ENCODE measurements around the gene DGKI.

DGKI gene

DNA sequence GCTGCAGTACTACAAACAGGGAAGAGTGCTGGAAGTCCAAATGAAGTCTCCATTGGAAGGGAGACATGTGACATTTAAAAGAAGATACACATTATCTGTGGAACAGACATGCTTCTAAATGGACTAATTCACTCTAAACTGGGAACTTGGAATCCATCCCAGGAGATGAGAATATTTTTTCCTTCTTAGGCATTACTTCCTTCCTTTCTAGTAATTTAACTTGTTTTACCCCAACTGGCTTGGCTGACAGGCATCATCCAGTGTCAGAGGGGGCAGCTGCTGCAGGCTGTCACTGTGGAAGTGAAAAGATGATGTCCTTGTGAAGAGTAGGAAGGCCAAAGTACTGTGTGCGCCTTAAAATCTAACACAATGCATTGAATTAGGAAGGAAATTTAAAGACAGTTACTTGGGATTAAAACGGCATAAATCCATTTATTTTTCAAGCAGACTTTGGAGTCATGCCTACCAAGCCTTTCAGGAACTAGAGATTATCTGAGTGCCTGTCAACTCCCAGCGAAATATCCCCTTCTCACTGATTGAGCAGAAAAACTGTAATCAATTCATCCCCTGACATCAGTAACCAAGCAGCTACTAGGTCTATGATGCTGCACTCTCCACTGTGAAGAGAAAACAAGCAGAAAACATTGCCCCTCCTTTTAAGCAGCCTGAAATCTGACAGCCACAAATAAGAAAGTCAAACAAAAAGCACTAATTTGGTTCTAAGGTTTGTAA is 161.2 kb downstream of the DGKI start:
- no peak for DNase-seq (ENCODE audit: low spot score)

DNA sequence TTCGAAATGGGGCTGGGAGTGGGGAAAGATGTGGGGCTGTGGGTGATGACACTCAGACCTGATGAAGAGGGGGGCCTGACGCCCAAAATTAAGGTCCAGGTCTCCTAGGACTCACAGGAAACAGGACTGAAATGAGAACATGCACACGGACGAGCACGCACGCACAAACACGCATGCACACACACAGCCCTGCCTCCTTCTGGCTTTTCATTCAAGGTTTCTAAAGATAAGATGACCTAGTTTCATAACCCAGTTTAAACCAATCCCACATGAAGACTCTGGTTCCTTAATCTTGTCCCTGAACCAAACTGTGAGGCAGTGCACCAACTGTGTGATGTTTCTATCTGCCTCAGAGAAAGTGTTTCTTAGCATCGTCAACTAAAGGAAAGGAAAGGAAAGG is 162.0 kb downstream of the DGKI start:
- DNase-seq (ENCODE audit: low spot score), result no peak

- no peak for DNase-seq (ENCODE audit: low spot score)
Measured at GRCh38 chr7:137684316-137684715, 162.5 kb downstream of the DGKI start.

DNA sequence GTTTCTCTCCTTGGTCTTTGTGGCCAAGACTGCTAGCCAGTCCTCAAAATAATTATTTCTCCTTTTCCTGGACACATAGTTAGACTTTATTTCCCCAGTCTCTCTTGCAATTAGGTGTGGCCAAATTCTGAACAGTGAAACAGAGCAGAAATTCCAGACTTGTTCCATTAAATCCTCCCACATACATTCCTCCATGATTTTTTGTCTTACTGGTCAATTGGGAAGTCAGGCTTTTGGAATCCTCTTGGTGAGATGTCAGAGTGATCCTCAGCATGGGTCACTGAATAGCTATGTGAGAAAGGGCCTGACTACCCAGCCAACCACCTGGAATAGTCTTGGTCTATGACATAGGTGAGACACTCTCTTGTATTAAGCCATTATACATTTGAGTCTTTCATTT is 164.2 kb downstream of the DGKI start:
- no peak for DNase-seq (ENCODE audit: low spot score)

GRCh38 chr7:137681657-137682562 is 164.9 kb downstream of the DGKI start:
- no peak for DNase-seq (ENCODE audit: low spot score)

DNA sequence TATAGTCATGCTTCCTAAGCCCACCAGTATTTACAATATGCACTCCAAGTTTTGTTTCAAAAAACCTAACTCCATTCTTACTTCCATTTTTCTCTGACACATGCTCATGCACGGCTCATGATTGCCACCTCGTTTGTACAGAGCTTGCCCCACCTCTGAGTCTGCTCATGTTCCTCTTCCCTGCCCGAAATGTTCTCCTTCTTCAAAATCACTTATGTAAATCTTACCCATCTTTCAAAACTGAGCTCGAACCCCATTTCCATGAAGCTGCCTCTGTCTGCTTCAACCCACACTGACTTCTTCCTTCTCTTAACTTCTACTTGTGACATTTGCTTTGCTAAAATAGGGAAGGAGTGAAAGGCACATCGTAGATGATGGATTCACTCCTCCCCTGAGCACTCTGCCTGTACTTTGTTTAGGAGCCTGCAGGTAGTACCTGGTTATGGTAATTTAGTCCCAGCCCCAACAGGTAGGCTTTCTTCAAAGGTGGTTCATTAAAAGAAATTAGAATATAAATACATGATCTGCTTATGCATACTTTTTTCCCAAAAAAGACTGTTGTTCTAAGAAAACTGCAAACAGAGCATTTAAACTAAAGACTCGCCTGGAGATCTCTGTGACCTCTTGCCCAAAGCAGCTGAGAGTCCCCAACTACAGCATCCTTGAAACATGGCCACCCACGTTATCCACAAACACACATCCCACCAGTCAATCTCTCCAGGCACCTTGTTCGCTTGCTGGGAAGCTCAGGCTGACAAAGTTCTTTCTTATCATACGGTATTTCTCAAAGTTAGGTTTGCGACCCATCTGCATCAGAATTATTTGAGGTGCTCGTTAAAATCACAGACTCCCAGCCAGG is 172.0 kb downstream of the DGKI start:
- no peak for DNase-seq (ENCODE audit: low spot score)

DNA sequence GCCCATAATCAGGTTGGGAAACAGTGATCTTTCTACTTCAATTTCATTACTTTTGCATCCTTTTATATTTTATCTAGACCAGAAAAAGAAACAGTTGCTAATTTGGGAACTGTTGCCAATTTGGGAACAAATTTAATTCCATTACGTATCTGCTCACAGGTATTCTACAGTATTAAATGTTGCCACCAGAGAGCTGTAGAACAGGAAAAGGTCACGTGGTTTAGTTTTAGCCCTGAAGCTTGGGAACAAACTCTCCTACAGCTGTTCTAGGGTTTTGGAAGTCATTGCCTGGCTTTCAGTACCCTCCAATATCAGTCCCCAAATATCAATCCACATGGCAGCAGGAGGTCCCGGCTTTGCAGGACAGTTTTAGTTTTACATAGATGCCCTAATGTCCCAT is 172.7 kb downstream of the DGKI start:
- no peak for DNase-seq (ENCODE audit: low spot score)

DNA sequence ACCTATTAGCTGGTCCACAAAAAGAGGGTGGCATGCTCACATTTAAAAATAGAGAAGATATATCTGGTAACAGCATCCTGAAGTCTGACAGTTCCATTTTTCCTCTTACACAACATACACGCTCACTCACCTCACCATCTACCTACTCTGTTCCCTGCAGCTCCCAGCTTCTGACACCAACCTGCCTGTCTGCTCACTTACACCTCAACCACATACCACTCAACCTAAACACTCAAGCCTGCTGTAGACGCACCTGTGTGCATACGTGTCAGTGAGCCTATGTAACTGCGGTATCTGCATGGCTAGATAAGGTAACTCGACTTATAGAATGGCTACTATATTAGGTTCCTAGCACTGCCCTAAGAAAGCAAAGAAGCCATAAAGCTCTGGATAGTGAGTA is 174.9 kb downstream of the DGKI start:
- DNase-seq (ENCODE audit: low spot score), result no peak

DNA sequence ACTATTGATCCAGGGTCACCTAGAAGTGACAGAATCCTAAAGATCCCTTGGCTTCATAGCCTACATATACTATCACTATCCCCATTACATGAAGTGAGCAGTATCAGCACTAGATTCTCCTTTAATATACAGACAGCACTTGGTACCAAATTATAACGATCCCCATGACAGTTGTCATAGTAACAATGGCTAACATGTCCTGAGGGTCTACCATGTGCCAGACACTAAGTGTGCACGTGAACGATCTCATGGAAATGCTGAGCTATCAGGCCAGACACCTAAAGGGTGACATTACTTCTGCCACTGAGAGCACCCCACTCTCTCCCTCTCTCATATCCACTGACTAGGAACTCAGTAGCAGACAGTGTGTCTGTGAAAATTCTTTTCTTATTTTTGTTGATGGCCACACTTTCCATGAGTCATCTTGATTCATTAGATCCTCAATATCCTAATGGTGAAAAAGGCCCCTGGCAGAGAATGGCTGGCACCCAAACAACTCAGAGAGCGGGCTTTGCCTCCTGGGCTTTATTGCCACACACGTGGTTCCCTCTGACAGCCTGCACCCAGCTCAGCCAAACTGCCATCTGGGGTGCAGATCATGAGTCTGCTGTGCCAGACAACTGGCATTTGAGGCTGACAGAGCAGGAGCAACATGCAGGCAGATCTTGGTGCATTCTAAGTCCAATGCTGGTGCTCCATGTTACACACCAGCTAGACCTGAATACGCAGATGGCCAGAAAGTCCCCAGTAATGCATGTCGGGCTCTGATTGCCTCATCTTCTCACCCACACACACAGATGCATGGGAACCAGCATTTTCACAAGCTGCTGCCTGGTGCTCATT is 176.3 kb downstream of the DGKI start:
- no peak for DNase-seq (ENCODE audit: low spot score)

- no peak for DNase-seq (ENCODE audit: low spot score)
Measured at GRCh38 chr7:137669706-137670105, 177.1 kb downstream of the DGKI start.

GRCh38 chr7:137668404-137668803 is 178.4 kb downstream of the DGKI start:
- no peak for DNase-seq (ENCODE audit: low spot score)

DNA sequence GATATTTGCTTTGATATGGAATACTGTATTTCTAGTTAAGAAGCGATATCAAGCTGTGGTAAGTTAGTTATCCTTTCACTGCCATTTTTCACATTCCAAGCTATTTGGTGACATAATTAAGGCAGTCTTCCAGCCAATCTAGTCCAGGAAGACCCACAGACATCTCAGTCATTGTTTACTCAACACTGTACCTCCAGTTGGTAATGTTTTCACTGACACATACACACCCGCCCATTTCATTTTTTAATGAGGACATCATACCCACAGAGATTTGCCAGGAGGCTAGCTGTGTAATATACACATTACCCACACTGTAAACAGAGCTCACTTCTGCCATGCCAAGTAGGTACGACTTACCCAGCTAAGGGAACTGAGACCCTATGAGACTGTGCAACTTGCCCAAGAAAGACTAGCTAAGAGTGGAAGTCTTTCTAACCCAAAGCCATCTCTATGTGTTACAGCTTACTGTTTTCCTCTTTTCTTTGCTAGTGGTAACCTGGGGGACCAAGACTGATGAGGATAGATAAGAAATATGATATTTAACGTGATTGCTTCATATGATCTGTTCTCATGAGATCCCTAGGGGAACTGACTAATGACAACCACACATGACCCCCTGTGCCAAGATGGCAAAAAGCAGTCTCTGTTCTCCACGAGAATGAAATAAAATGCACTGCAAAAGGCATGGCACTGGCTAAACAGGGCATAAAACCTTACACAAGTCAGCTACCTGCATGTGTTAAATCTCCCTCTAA is 179.0 kb downstream of the DGKI start:
- DNase-seq (ENCODE audit: low spot score), result no peak

- no peak for DNase-seq (ENCODE audit: low spot score)
Measured at GRCh38 chr7:137664846-137665245, 181.9 kb downstream of the DGKI start.

DNA sequence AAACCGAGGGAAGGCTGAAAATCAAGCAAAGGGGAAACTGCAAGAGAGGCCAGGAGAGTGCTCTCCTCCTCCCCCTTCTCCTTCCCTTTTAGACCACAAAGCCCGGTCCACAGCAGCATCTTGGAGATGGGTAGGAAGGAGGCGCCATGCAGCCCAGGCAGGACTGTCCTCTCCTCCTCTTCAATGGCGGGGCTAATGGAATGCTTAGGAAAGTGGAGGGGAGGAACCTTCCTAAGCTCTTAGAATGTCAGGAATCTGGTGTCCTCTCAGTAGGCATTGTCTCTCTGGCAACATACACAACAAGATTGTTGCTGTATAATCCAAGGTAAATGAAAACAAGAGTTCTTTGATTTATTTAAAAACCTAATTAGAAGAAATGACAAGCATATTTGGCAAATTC is 185.1 kb downstream of the DGKI start:
- no peak for DNase-seq (ENCODE audit: low spot score)

DNA sequence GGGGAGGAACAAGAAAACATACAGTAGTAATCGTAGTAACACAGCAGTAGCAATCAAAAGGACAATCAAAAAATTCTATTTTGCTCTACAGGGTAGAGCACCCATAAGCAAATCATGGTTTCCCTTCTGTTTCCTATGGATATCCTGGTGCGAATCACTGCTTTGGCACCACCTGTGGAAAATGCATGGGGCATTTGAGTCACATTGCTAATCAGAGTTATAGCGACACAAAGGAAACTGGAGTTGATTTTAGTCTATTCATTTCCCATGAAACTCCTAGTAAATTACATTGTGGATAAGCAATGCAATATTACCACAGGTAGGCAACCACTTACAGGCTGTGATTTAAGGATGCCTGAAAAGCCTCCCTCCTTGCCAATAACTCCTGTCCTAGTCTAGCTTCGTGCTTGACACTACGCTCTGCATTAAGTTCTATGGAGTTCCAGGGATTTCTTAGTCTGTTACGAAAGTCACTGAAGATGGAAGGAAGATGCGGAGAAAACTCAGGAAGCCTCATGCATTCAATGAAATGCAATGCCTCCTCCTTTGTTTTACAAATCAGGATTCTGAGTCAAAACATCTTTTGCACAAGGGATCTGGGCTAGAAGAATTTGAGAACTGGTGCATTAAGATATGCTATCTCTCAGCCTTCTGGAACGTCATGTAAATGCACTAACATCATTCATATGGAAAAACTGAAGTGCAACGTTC is 188.4 kb downstream of the DGKI start:
- DNase-seq (ENCODE audit: low spot score), result no peak

DNA sequence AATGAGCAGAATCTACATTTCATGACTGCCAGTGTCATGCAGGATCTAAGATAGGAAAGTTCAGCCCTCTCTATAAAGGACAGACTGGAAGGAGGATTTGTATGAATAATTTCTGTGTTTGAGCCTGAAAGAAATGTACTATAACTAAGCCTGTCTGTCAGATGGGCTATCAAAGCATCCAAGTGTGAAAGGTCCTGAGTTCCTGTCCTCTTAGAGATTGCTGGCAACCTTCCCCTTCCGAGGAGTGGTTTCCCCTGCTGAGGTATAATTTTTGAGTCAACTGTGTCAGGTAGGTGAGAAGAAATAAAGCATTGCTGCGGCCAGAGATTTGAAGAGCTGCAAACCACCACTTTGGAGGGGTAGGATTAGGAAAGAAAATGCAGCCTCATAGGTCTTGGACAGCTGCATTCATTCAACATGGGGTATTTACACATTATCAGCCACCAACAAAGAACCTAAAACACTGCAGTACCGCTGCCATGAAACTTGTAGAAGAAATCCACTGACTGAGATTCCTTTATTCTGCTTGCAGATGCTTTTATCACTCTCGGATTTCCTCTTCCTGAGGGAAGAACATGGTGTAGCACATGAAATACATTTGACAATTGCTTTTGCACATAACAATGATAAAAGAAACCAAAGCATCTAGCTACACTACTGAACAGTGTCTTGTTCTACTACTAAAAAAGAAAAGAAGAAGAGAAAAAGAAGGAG is 189.1 kb downstream of the DGKI start:
- DNase-seq (ENCODE audit: low spot score), result no peak

DNA sequence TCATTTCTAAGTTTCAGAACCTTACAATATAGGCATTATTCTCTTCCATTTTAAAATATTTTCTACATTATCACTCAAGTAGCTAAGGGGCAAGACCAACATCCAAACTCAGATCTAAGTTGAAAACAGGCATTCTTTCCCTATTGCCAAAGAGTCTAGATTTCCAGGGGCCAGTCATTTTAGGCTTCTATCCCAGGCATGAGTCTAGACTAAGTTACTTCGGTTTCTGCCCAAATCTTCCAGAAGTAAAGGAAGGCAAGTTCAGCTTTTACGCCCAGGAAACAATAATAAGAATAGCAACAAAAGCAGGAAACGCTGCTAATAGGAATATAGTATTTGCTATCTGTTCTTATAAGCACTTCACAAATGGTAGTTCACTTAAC is 189.9 kb downstream of the DGKI start:
- DNase-seq (ENCODE audit: low spot score), result no peak

DNA sequence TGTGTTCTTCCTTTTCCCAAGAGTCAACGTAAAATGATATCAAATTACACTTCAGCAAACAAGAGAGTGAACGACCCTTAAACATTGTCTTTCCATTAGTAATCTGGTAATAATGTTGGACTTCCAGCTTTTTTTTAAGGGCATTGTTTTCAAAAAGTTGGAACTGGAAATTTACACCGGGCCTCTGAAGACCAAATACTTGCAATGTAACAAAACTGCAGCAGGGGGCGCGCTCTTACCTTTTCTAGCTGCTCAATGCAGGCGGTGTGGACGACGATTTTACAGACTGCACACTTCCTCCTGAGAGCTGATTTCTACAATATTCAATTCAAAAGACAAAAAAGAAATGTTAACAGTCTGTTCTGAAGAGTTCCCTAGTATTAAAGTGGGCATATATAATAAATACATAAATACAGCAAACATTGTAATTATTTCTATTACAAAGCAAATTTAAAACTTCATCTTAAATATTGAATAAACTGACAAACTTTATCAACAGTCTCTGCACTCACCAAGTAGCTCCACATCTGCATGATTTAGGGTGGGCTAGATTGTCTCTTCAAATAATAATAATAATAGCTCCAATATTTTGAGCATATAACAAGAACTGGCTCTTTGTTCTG is 190.4 kb downstream of the DGKI start:
- peak; percentile 56 for DNase-seq (ENCODE audit: low spot score)

- no peak for DNase-seq (ENCODE audit: low spot score)
Measured at GRCh38 chr7:137655804-137656203, 191.0 kb downstream of the DGKI start.
